ENCODE results near the gene BRD3OS.
A peak's percentile ranks its signal among the peaks of the same experiment; 100 is the strongest.

DNA sequence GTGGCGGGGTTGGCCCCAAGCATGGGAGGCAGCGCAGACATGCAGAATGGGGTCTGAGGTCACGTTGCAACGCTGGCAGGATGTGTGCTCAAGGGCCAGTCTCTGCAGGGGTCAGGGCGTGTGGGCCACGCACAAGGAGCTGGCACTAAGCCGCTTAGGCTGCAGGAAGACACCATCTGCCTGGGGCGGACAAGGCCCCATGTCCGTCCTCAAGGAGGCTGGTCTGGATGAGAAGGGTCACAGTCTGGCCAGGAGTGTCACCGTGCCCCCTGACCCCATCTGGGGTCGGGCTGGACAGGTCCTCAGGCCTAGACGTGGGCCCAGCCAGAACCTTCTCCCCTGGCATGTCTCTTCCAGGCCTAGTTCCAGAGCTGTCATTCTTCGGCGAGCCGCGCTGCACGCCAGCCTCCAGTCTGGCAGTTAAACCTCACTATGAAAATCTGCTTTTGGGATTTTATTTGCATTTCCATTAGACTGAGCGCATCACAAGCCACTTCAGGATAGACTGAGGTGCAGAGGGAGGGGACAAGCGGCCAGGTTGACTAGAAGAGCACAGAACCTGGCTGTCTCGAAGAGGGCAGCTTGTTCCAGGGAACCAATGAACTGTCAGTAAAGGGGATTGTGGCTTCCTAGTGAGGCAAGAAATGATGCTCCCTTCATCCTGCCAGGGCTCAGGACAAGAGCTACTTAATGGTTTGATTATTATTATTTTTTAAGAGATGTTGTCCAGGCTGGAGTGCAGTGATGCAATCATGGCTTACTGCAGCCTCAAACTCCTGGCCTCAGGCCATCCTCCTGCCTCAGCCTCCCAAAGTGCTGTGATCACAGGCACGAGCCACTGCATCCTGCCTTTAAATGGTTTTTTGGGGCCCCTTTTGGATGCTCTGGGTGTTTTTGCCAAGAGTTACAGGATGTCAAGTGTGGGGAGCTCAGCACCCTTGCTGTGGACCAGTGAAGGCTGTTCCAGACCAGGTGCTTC is 4.3 kb downstream of the BRD3OS start:
- TF ChIP-seq NFE2L1 (CRISPR knock-in tag; IDR thresholded peaks at IDR 0.05; ENCODE audit: borderline replicate concordance) (0 out of 2 replicates have a peak, but pooled peaks have one; percentile 19), GLI4 (CRISPR knock-in tag; IDR thresholded peaks at IDR 0.05; ENCODE audit: borderline replicate concordance) (no peak), RARA (CRISPR knock-in tag; IDR thresholded peaks at IDR 0.05) (no peak), POLR2A (IDR thresholded peaks at IDR 0.05; ENCODE audit: insufficient read depth in 1 of 2, low read depth in 2 of 2, low read length in 2 of 2) (no peak; a peak in 1 of 4 replicates), EP300 (IDR thresholded peaks at IDR 0.05; ENCODE audit: low read depth in 2 of 2, low read length in 2 of 2) (no peak), EP300 (CRISPR knock-in tag; IDR thresholded peaks at IDR 0.05; ENCODE audit: borderline replicate concordance) (no peak), MAFF (IDR thresholded peaks at IDR 0.05; ENCODE audit: low read depth, low read length) (no peak)
